ENCODE data around the gene PGBD5. TPM values are rescaled to one million over a fixed set of nuclear protein-coding genes. Genes with fewer than 3 reads are reported as not detected.

PGBD5 gene
- total and polyA plus RNA-seq, 8 donors, result 2.8 to 17.2 (median 10.4) TPM

DNA sequence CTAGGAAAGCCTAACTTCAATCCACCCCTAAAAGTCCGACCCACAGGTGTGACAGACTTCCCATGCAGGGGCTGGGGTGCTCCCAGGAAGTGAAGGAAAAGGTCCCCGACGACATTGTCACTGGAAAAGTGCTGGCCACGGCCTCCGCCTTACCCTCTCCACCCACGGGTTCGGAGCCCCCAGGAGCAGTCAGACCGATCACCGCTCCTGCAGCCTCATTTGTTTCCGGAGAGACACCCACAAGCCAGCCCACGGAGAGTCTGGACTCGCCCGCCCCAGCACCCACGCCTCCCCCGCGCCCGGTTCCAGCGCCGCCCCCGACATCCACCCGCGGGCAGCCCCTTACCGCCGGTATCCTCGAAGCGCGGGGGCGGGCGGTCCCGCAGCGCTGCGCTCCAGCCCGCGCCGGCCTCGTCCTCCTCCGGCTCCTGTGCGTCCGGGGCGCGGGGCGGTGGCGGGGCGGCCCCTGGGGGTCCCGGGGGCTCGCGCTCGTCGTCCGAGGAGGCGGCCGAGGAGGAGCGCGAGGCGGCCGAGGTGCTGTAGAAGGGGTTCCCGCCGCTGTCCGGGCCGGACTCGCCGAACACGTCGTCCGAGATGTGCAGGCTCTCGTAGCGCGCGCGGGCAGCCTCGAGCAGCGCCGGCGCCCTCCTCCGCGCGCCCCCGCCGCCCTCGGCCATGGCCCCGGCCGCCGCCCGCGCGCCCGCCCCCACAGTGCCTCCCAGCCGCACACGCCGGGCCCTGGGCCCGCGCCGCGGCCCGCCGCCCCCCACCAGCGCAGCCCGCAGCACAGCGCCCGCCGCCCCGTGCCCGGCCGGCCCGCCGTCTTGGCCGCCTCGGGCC lies 660 bp downstream of the PGBD5 start:
- FAIRE-seq (no peak), ATAC-seq (peak in 2 of 4 donors; percentile 0 to 7), DNase-seq (peak; percentile 16 to 78 (median 44))
- TF ChIP-seq, protein P1, sequence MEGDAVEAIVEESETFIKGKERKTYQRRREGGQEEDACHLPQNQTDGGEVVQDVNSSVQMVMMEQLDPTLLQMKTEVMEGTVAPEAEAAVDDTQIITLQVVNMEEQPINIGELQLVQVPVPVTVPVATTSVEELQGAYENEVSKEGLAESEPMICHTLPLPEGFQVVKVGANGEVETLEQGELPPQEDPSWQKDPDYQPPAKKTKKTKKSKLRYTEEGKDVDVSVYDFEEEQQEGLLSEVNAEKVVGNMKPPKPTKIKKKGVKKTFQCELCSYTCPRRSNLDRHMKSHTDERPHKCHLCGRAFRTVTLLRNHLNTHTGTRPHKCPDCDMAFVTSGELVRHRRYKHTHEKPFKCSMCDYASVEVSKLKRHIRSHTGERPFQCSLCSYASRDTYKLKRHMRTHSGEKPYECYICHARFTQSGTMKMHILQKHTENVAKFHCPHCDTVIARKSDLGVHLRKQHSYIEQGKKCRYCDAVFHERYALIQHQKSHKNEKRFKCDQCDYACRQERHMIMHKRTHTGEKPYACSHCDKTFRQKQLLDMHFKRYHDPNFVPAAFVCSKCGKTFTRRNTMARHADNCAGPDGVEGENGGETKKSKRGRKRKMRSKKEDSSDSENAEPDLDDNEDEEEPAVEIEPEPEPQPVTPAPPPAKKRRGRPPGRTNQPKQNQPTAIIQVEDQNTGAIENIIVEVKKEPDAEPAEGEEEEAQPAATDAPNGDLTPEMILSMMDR (IDR thresholded peaks at IDR 0.05), result no peak
- WGBS, 2 donors, result 1% methylated on average over 36 to 108 of the region's 108 CpGs
- no peaks in the 10 kb centered on the region for H3K27me3 ChIP-seq
- peaks cover 0 to 9% (median 8%) of the 10 kb centered on the region in 3 donors for H3K4me1 ChIP-seq
- H3K36me3 ChIP-seq, result no peaks in the 10 kb centered on the region
- intact Hi-C loops (cut with DNase I), result no loop called here
- H3K4me3 ChIP-seq, result peak overlapping the region; percentile 35 to 70 (median 64)
- H3K9me3 ChIP-seq, result no peaks in the 10 kb centered on the region
- peak overlapping the region in 1 of 4 donors; percentile 50 for H3K27ac ChIP-seq

DNA sequence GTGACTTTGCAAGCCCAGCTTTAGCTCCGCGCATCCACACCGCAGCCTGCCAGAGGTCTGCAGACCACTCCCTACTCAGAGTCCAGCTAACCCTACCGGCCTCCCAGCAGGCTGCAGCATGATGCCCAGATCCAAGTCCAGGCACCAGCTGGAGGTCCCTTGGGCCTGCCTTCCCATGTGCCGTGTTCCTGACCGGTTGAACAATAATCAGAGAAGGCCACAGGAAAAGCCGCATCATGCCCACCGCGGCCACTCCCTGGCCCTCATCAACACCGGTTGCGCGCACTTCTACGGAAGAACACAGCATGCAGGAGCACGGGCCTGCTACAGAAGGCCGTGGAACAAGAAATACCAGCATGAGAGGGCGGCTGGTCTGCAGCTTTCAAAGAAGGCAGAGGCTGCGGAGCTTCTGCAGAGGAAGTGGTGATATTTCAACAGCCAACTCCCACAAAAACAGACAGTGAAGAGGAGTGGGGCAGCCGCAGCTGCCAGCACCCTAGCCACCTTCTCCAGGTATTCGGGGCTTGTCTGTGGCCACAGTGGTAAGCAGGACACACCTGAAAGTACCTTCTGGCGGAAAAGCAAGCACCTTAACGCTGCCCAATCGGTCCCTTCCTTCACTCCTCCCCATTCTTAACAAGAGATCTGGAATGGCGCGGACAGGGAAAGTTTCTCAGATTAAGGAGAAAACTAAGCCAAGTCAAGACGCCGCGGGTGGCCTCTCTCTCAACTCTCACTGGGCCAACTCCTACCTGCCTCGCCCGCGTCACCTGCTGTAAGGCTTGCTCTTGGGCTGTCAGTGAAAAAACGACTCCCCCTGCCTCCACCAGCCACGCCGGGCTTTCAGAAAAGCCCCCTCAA lies 1.5 kb downstream of the PGBD5 start:
- ATAC-seq (peak; percentile 6 to 30 (median 22)), FAIRE-seq (no peak), DNase-seq (peak; percentile 23 to 69 (median 43))
- Histone ChIP-seq H3K27ac (peak overlapping the region in 2 of 4 donors; percentile 12 to 50), H3K27me3 (no peaks in the 10 kb centered on the region), H3K4me1 (peaks cover 0 to 9% (median 8%) of the 10 kb centered on the region in 3 donors), H3K9me3 (no peaks in the 10 kb centered on the region), H3K4me3 (peak overlapping the region; percentile 35 to 70 (median 64)), H3K36me3 (no peaks in the 10 kb centered on the region)
- intact Hi-C loops (cut with DNase I), result no loop called here
- TF ChIP-seq, protein P1 (IDR thresholded peaks at IDR 0.05), result no peak
- 6% methylated on average over 33 of the region's 33 CpGs for WGBS, 2 donors

DNA sequence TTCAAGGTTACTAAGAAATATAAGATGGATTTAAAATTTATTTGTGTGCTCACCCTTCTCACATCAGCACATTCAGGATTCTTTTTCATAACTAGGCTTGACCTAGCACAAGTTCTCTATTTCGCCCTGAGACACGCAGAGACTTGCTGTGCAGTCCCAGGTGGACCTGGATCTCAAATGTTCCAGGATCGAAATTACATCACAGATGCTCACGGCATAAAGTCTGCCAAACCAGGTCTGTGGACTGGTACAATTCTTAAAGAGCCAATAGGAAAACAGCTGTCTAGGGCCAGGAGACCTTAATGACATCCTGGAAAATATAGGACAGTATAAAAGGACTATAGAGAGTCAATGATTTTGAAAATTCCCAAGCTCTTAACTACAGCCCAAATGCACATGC lies 2.2 kb downstream of the PGBD5 start:
- DNase-seq, result no peak
- Histone ChIP-seq H3K27ac (no peak overlapping the region), H3K9me3 (no peaks in the 10 kb centered on the region), H3K4me3 (peak overlapping the region in 2 of 4 donors; percentile 64 to 70), H3K27me3 (no peaks in the 10 kb centered on the region), H3K36me3 (no peaks in the 10 kb centered on the region), H3K4me1 (peaks cover 0 to 9% (median 8%) of the 10 kb centered on the region in 3 donors)
- no peak for ATAC-seq
- TF ChIP-seq, protein P1 (IDR thresholded peaks at IDR 0.05), result no peak
- intact Hi-C loops (cut with DNase I), result no loop called here
- no peak for FAIRE-seq
- WGBS, 2 donors, result 67 to 75% methylated on average over 4 of the region's 4 CpGs

DNA sequence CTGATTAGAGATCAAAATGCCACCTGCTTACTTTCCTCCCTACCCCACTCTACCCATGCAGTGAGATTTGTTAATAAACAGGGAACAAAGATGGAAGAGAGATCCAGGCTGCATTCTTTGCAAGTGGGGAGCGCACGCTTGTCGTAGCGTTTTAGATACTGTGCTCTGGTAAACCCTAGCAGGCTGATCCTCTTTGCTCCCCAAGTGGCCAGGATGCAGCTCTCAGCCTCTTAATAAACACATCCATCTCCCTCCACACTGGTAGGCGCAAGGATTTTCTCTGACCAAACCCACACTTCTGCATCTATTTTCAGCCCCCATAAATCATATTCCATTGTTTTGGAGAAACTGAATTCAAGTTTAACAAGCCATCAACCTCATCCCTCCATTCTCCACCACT lies 2.9 kb downstream of the PGBD5 start:
- no peak overlapping the region for H3K27ac ChIP-seq

More for the DNA sequence above, 2.9 kb downstream of the PGBD5 start:
- TF ChIP-seq, protein P1 (IDR thresholded peaks at IDR 0.05), result no peak
- Histone ChIP-seq H3K36me3 (no peaks in the 10 kb centered on the region), H3K4me3 (no peak overlapping the region), H3K27me3 (no peaks in the 10 kb centered on the region), H3K4me1 (peaks cover 0 to 9% (median 8%) of the 10 kb centered on the region in 3 donors), H3K9me3 (no peaks in the 10 kb centered on the region)
- ATAC-seq, result no peak
- intact Hi-C loops (cut with DNase I), result no loop called here
- WGBS, 2 donors, result 81 to 95% methylated on average over 5 of the region's 5 CpGs
- no peak for DNase-seq
- no peak for FAIRE-seq

Measured in pancreas (tissue), 10 donors.